Nasal cavity respiratory epithelium epithelial cell of viscerocranial mucosa (primary cell): ENCODE data around the gene ZCCHC2. TPM values are rescaled to one million over a fixed set of nuclear protein-coding genes. Genes with fewer than 3 reads are reported as not detected.

Experiments used
- total RNA-seq: library from RNA; depleted of rRNA; stranded (reverse); fragments of >200 nt; gene quantifications from 2 replicates; pipeline ENCODE4 v1.2.3, GENCODE V29; 2014

ZCCHC2 gene
- 10.3 and 23.6 TPM in 2 replicates for total RNA-seq

DNA sequence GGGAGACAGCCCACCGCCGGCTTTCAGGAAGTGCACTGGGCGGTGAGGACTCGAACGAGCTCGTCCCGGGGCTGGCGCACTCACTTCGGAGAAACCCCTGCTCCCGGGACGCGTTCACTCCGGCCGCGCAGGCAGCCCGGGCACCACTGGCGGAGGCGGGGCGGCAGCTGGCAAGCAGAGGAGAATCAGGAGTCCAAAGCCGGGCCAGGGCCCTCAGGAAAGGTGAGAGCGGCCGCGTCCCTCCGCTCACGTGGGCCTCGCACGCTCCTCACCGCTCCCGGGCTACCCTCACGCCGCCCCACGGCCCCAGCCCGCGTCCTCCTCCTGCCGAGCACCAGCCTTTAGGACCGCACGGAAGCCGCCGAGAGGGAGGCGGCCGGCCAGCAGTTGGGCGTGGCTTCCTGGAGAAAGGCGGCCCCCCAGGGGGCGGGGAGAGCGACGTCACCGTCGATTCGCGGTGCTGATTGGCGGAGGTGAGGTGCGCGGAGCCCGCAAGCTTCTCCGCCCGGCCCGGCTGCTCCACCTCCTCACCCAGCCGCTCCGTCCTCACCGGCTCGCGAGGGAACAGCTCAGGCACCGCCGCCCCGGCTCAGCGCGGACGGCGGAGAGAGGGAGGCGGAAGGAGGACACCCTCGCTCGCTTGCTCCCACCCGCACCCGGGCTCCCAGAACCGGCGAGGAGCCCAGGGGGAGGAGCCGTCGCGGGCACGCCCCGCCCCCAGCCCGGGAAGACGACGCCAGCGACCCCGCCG lies at the start of gene ZCCHC2:
ZCCHC2 (plus strand) TSS at position 522 of the 751 bp plus-strand sequence. CDS start 400 bp downstream, outside the sequence.

Other genes starting within 250 kb of the ZCCHC2 start
- gene TNFRSF11A, start 197.7 kb upstream of the ZCCHC2 start, total RNA-seq, result 0.34 and 1.00 TPM in 2 replicates
- gene PHLPP1, start 192.5 kb downstream of the ZCCHC2 start, total RNA-seq, result 6.2 and 6.8 TPM in 2 replicates